HG02623 (cell line): Measurements from ENCODE around the gene SLC15A1.
"Not testable (repeated sequence)": the region's sequence is repeated elsewhere in the genome, so short reads cannot be mapped to it uniquely, and the experiment has no call there.

Experiments used
- ATAC-seq: cut with Tn5 transposase; IDR thresholded peaks from one replicate; pipeline ENCODE4 v1.9.1; 2021; ENCODE audit warnings: moderate library complexity; ENCODE audit not compliant: unreplicated experiment

SLC15A1 gene

GRCh38 chr13:98664510-98664909, 88.0 kb downstream of the SLC15A1 start:
- ATAC-seq: no peak

- ATAC-seq: no peak
Observed at GRCh38 chr13:98664047-98664446, 88.4 kb downstream of the SLC15A1 start.

GRCh38 chr13:98658131-98658530, 94.3 kb downstream of the SLC15A1 start:
- ATAC-seq: no peak

- no peak for ATAC-seq
Observed at GRCh38 chr13:98657506-98658085, 94.9 kb downstream of the SLC15A1 start.

- no peak for ATAC-seq
Observed at GRCh38 chr13:98656223-98656622, 96.2 kb downstream of the SLC15A1 start.

- ATAC-seq: peak; percentile 92
Observed at GRCh38 chr13:98653463-98653985, 98.9 kb downstream of the SLC15A1 start.

GRCh38 chr13:98652721-98653462, 99.6 kb downstream of the SLC15A1 start:
- ATAC-seq: peak; percentile 11

GRCh38 chr13:98652276-98652675, 100.2 kb downstream of the SLC15A1 start:
- no peak for ATAC-seq

- ATAC-seq: no peak
Observed at GRCh38 chr13:98651744-98652143, 100.7 kb downstream of the SLC15A1 start.

- no peak for ATAC-seq
Observed at GRCh38 chr13:98650396-98651107, 101.9 kb downstream of the SLC15A1 start.

GRCh38 chr13:98649861-98650260, 102.6 kb downstream of the SLC15A1 start:
- ATAC-seq: no peak

- ATAC-seq: no peak
Observed at GRCh38 chr13:98648686-98649085, 103.8 kb downstream of the SLC15A1 start.

GRCh38 chr13:98648141-98648540, 104.3 kb downstream of the SLC15A1 start:
- ATAC-seq: no peak

- ATAC-seq: no peak
Observed at GRCh38 chr13:98647121-98647520, 105.4 kb downstream of the SLC15A1 start.

- ATAC-seq: no peak
Observed at GRCh38 chr13:98643479-98643878, 109.0 kb downstream of the SLC15A1 start.

GRCh38 chr13:98641075-98641474, 111.4 kb downstream of the SLC15A1 start:
- ATAC-seq: no peak

GRCh38 chr13:98639785-98640184, 112.7 kb downstream of the SLC15A1 start:
- ATAC-seq: not testable (repeated sequence)

- not testable (repeated sequence) for ATAC-seq
Observed at GRCh38 chr13:98638352-98638751, 114.1 kb downstream of the SLC15A1 start.
